AG10803 (cell line): ENCODE measurements around the gene GALNT10.

Experiments
- DNase-seq: peaks from one replicate; pipeline ENCODE4 v3.0.0; 2010; ENCODE audit warnings: low read depth
- H3K4me3 ChIP-seq: 2 replicates; pipeline ENCODE4 v1.5.1; 2011; ENCODE audit warnings: mild to moderate bottlenecking, low read length, control low read depth
- TF ChIP-seq, protein P1 (sequence below): conservative IDR thresholded peaks from 2 replicates; pipeline ENCODE4 v1.5.1; 2011; ENCODE audit warnings: mild to moderate bottlenecking, low read length, control low read depth, inconsistent platforms

Gene GALNT10

DNA sequence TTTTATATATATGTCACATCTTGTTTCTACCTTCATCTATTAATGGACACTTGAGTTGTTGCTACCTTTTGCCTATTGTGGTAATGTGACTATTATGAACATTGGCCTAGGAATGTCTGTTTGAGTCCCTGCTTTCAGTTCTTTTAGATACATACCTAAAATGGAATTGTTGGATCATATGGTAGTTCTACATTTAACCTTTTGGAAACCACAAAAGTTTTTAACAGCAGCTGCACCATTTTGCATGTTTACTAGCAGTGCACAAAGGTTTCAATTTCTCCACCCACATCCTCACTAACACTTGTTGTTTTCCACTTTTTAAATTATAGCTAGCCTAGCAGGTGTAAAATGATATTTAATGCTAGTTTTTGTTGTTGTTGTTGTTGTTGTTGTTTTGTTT, 88.4 kb downstream of the GALNT10 start:
- TF ChIP-seq, protein P1, sequence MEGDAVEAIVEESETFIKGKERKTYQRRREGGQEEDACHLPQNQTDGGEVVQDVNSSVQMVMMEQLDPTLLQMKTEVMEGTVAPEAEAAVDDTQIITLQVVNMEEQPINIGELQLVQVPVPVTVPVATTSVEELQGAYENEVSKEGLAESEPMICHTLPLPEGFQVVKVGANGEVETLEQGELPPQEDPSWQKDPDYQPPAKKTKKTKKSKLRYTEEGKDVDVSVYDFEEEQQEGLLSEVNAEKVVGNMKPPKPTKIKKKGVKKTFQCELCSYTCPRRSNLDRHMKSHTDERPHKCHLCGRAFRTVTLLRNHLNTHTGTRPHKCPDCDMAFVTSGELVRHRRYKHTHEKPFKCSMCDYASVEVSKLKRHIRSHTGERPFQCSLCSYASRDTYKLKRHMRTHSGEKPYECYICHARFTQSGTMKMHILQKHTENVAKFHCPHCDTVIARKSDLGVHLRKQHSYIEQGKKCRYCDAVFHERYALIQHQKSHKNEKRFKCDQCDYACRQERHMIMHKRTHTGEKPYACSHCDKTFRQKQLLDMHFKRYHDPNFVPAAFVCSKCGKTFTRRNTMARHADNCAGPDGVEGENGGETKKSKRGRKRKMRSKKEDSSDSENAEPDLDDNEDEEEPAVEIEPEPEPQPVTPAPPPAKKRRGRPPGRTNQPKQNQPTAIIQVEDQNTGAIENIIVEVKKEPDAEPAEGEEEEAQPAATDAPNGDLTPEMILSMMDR = no peak
- H3K4me3 ChIP-seq = no peak overlapping the region

DNA sequence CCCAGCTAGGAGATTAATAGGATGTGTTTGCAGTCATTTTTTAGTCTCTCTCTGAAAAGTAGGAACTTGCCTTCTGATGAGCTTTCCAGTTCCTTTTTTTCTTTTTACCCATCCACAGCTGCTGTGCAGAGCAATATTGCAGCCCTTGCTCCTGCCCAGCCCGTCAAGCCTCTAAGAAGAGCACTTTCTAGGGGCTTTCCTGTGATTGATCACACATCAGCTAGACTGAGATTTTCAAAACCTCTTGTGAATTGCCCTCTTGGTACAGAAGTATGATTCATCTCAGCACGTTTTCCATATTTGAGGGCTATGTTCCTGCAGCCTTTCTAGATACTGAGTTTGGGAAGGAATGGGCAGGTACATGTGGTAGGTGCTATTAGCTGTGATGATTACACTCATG, 93.9 kb downstream of the GALNT10 start:
- no peak for DNase-seq
- TF ChIP-seq, protein P1 = no peak
- H3K4me3 ChIP-seq = no peak overlapping the region

More for the DNA sequence above, 88.4 kb downstream of the GALNT10 start:
- no peak for DNase-seq

DNA sequence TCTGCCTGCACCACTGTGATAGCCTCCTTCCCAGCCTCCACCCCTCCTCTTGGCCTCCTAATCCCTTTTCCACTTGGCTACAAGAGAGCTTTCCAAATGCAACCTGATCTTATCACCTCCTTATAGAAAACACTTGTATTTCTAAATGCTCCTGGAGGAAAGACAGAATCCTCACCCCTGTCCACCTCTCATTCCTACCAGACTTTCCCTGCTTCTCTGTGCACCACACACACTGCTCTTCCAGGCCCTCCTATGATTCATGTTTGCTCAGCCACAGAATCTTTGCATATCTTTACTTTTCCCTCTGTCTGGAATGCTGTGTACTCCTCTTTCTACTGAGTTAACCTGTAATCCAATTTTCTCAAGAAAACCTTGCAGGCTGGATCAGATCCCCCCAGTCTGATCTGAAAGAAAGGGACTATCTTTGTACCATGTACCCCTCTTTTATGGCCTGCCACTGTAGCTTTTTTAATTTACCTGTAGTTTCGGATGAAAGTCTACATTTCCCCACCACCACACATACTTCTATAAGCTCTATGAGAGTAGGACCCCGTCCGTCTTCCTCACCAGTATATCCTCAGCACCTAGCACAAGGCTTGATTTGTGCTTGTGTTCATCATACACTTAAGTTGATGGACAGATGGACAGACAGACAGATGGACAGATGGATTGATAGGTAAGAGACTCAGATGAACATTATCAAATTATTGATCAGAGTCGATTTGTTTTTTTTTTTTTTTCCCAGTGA, 95.3 kb downstream of the GALNT10 start:
- TF ChIP-seq, protein P1 = no peak
- peak; percentile 65 for DNase-seq
- H3K4me3 ChIP-seq = no peak overlapping the region

DNA sequence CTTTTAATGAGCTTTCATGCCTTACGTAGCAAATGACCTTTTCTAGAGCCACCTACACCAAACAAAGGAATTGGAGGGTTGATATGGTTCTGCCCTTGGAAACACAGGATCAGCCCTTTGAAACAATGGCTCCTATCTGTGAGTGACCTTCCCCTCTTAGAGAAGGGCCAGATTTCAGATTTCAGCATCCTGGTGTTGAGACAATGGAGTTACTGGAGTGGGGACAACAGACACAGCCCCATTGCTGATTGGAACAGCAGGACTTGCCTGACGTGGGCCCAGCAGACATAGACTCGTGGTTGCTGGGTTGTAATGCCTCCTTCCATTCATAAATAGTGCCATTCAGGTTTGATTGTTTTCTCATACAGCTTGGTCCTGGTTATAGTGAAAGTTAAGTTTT, 96.0 kb downstream of the GALNT10 start:
- no peak overlapping the region for H3K4me3 ChIP-seq
- TF ChIP-seq, protein P1 = no peak

DNA sequence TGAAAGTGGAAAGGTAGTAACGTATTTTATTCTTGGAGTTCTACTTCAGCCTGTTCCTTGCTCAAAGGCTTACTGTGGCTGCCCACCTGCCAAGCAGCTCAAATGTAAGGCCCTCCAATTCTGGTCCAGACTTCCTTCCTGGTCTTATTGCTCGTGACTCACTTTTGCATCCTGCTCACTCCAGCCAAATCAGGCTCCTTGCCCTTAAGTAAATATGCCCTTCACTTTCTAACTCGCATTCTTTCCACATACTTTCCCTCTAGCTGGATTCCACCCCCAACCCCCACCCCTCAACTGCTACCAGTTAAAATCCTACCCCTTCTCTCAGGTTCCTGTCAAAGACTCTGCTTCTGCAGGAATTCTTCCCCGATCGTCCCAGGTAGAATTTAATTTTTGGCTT, 96.6 kb downstream of the GALNT10 start:
- TF ChIP-seq, protein P1 = no peak
- DNase-seq = peak; percentile 84
- H3K4me3 ChIP-seq = no peak overlapping the region

More for the DNA sequence above, 96.0 kb downstream of the GALNT10 start:
- DNase-seq = no peak

DNA sequence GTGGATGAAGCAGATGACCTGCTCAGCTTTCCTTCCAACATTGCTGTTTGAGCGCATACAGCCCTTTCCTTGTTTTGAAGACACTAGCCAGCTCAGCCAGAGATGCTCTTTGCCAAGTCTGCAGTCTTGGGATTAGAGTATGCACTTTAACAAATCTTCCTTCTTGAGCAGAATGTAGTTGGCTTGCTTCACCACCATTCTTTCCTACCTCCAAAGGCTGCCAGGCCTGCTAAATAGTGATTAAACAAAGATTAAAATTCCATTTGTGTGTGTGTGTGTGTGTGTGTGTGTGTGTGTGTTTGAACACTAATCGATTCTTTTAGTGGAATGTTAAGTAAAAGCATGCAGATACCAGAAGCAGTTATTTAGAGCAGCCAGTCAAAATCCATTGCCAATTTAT, 97.6 kb downstream of the GALNT10 start:
- TF ChIP-seq, protein P1 = no peak
- DNase-seq = peak; percentile 93
- no peak overlapping the region for H3K4me3 ChIP-seq

DNA sequence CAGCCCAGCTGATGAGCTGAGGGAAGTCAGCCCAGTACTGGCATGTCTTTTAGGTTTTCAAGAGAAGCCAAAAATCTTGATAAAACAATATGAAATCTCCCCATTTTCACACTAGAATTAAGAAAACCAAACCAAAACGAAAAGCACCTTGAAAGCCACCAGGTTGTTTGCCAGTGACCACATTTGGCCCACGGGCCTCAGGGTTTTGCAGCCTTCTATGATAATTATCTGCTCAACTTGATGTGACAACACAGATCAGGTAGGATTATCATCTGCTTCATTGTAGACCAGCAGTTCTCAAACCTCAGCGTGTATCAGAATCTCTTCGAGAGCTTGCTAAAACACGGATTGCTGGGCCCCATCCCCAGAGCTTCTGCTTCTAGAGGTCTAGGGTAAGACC, 101.4 kb downstream of the GALNT10 start:
- DNase-seq = no peak
- H3K4me3 ChIP-seq = no peak overlapping the region
- TF ChIP-seq, protein P1 = no peak
